Measurements from ENCODE around the gene HTRA2. TPM values are rescaled to one million over a fixed set of nuclear protein-coding genes. Genes with fewer than 3 reads are reported as not detected.
"Not testable (repeated sequence)": the region's sequence is repeated elsewhere in the genome, so short reads cannot be mapped to it uniquely, and the experiment has no call there.

The HTRA2 gene
- total RNA-seq, 4 donors from 2014 or later = 13.1 to 40.1 (median 33.9) TPM

DNA sequence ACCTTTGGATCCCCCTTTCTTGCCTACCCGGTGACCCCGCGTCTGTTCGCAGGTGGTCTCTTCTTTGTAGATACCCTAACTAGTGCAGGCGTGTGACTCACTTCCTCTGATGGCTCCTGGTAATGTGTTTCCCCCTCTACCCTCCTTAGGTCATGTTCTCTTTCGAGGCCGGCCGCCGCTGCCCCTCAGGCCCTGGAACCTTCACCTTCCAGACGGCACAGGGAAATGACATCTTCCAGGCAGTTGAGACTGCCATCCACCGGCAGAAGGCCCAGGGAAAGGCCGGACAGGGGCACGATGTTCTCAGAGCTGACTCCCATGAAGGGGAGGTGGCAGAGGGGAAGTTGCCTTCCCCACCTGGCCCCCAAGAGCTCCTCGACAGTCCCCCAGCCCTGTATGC, 26.4 kb downstream of the HTRA2 start:
- H3K4me1 ChIP-seq = peaks cover 0 to 12% of the 10 kb centered on the region in 2 donors
- TF ChIP-seq, protein P1, sequence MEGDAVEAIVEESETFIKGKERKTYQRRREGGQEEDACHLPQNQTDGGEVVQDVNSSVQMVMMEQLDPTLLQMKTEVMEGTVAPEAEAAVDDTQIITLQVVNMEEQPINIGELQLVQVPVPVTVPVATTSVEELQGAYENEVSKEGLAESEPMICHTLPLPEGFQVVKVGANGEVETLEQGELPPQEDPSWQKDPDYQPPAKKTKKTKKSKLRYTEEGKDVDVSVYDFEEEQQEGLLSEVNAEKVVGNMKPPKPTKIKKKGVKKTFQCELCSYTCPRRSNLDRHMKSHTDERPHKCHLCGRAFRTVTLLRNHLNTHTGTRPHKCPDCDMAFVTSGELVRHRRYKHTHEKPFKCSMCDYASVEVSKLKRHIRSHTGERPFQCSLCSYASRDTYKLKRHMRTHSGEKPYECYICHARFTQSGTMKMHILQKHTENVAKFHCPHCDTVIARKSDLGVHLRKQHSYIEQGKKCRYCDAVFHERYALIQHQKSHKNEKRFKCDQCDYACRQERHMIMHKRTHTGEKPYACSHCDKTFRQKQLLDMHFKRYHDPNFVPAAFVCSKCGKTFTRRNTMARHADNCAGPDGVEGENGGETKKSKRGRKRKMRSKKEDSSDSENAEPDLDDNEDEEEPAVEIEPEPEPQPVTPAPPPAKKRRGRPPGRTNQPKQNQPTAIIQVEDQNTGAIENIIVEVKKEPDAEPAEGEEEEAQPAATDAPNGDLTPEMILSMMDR (IDR thresholded peaks at IDR 0.05) = no peak
- TF ChIP-seq POLR2A (IDR thresholded peaks at IDR 0.05) = no peak
- H3K4me3 ChIP-seq = no peak overlapping the region
- intact Hi-C loops (cut with DNase I; ENCODE audit: low total_unique reads) = no loop called here
- H3K36me3 ChIP-seq = no peaks in the 10 kb centered on the region
- no peak for DNase-seq
- H3K9me3 ChIP-seq = no peaks in the 10 kb centered on the region
- no peak overlapping the region for H3K27ac ChIP-seq
- no peaks in the 10 kb centered on the region for H3K27me3 ChIP-seq

GRCh38 chr2:74556831-74557370, 27.2 kb downstream of the HTRA2 start:
- TF ChIP-seq POLR2A (IDR thresholded peaks at IDR 0.05) = no peak
- TF ChIP-seq, protein P1 (IDR thresholded peaks at IDR 0.05) = no peak
- Histone ChIP-seq H3K9me3 (no peaks in the 10 kb centered on the region), H3K27me3 (no peaks in the 10 kb centered on the region), H3K36me3 (no peaks in the 10 kb centered on the region), H3K4me3 (no peak overlapping the region), H3K4me1 (peaks cover 0 to 12% of the 10 kb centered on the region in 2 donors), H3K27ac (no peak overlapping the region)
- no peak for DNase-seq
- intact Hi-C loops (cut with DNase I; ENCODE audit: low total_unique reads) = no loop called here

DNA sequence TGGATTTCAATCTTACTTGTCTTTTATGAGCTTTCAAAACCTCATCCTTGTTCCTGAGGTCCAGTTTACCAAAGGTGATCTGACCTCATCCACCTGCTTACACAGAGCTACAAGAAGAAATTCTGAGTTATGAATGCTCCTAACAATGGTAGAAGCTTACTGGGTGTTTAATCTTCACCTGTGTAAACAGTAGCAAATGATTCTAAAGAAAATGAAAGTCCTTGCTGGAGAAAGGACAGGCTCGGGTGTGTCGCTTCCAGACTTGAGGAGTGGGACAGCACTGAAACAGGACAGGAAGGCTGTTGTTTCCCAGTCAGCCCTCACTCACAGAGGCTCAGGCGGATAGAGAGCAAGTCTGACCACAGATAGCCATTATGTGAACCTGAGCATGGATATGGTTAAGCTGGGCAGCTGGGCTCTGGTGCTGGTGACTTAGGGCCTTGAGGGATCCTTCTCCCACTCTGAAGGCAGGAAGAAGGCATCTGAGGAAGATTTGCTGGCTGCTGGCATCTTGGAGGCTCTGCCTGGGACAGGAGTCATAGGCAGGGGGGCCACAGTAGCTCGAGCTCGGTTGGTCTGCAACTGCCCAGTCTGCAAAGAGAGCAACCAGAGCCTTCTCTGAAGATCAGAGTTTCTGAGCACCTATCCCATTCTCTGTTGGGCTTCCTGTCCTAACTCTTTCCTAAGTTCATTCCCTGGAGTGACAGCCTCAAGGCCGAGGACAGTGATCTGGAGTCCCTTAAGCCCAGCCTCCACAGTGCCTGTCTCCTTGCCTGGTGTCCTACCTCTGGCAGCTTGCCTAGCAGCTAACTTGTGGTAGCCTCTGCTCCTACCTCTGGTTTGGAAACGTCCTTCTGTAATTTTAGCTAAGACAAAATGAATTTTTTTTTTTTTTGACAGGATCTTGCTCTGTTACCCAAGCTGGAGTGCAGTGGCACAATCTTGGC, 28.8 kb downstream of the HTRA2 start:
- intact Hi-C loops (cut with DNase I; ENCODE audit: low total_unique reads) = no loop called here
- Histone ChIP-seq H3K27ac (no peak overlapping the region), H3K36me3 (no peaks in the 10 kb centered on the region), H3K4me3 (no peak overlapping the region), H3K4me1 (peaks cover 0 to 3% of the 10 kb centered on the region in 2 donors), H3K9me3 (no peaks in the 10 kb centered on the region), H3K27me3 (no peaks in the 10 kb centered on the region)
- TF ChIP-seq, protein P1 (IDR thresholded peaks at IDR 0.05) = no peak
- TF ChIP-seq POLR2A (IDR thresholded peaks at IDR 0.05) = no peak
- no peak for DNase-seq

DNA sequence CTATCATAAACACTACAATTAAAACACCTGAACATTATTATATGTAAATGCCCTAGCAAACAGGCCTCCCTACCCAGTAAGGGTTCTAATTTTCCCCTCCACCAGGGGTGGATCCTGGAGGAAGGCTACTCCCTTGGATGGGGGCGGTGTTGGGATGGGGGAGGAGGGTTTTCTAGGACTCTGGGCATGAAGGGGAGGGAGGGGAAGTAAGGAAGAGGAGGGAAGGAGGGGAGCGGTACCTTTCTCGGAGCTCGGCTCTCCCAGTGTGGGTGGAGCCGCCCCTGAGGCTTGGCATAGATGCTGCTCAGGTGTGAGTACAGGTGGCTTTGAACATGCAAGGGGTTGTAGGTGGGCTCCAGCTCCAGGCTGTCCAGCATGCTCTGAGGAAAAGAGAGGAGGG, 30.2 kb downstream of the HTRA2 start:
- intact Hi-C loops (cut with DNase I; ENCODE audit: low total_unique reads) = no loop called here
- Histone ChIP-seq H3K27me3 (no peaks in the 10 kb centered on the region), H3K4me1 (peaks cover 0 to 3% of the 10 kb centered on the region in 2 donors), H3K9me3 (no peaks in the 10 kb centered on the region), H3K4me3 (no peak overlapping the region), H3K27ac (no peak overlapping the region), H3K36me3 (no peaks in the 10 kb centered on the region)
- DNase-seq = no peak
- TF ChIP-seq, protein P1 (IDR thresholded peaks at IDR 0.05) = no peak
- no peak for TF ChIP-seq POLR2A (IDR thresholded peaks at IDR 0.05)

- Histone ChIP-seq H3K9me3 (no peaks in the 10 kb centered on the region), H3K27me3 (no peaks in the 10 kb centered on the region), H3K36me3 (no peaks in the 10 kb centered on the region), H3K4me3 (no peak overlapping the region), H3K4me1 (no peaks in the 10 kb centered on the region), H3K27ac (no peak overlapping the region)
- TF ChIP-seq, protein P1 (IDR thresholded peaks at IDR 0.05) = no peak
- TF ChIP-seq POLR2A (IDR thresholded peaks at IDR 0.05) = no peak
- no peak for DNase-seq
- intact Hi-C loops (cut with DNase I; ENCODE audit: low total_unique reads) = no loop called here
Measured at GRCh38 chr2:74560591-74560990, 30.9 kb downstream of the HTRA2 start.

- H3K4me3 ChIP-seq; intact Hi-C loops (cut with DNase I; ENCODE audit: low total_unique reads); H3K36me3 ChIP-seq; H3K27me3 ChIP-seq; H3K27ac ChIP-seq; H3K4me1 ChIP-seq; H3K9me3 ChIP-seq; DNase-seq: not testable (repeated sequence)
Measured at GRCh38 chr2:74561022-74561421, 31.3 kb downstream of the HTRA2 start.
